Frontal cortex (tissue), 4 donors: ENCODE results near the gene EI24. TPM values are rescaled to one million over a fixed set of nuclear protein-coding genes. Genes with fewer than 3 reads are reported as not detected.
"Not testable (repeated sequence)": the region's sequence is repeated elsewhere in the genome, so short reads cannot be mapped to it uniquely, and the experiment has no call there.

Source experiments
- DNase-seq, 2 donors: peaks; one replicate each; pipeline ENCODE4 v3.0.0; 2012; ENCODE audit warnings: low spot score in 2 of 2
- FAIRE-seq: peaks from 2 replicates; lab custom pipeline; 2012; peaks lifted over from hg19 to GRCh38; lab: Jason Lieb, UNC
- total RNA-seq: library from RNA; depleted of rRNA; stranded (reverse); fragments of >200 nt; gene quantifications from one replicate; pipeline ENCODE4 v1.2.3, GENCODE V29; 2014
- donor health status: control.
- donor health status: control.
- donor health status: control.

The EI24 gene
- 115 TPM for total RNA-seq

DNA sequence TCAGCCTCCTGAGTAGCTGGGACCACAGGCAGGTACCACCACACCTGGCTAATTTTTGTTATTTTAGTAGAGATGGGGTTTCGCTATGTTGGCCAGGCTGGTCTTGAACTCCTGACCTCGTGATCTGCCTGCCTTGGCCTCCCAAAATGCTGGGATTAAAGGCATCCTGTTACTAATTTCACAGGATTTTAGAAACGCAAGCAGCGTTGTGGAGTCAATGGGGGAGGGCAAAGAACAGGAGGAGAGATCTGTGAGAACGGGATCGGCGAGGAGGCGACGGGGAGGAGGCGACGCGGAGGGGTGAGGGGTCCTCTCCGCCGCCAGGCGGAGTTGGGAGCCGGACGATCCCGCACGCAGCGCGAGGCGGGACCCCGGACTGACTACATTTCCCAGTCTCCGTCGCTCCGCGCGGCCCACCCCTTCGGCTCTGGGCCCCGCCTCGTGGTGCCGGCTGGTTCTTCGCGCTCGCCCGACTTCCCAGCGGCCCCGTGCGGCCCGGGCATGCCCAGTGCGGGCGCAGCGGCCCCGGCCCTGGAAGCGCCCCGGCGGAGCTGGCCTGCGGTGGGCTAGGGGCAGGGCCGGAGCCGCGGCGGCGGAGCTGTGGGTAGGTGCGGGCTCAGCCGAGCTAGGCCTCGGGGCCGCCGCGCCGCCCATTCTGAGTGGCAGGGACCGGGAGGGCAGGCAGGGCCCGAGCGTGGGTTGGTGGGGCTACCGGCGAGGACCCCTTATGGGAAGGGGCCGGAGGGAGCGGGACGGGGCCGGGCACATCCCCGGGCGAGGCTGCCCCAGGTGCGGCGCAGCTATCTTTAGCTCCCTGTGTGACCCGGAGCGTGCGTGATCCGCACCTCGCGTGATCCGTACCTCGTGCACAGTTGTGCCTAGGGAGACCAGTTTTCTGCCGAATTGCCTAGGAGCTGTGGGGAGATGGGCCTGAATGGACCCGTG lies at the start of gene EI24:
EI24 (plus strand) TSS at position 508 of the 945 bp plus-strand sequence. CDS start 3,051 bp downstream, outside the sequence.
- DNase-seq = peak; percentile 84 to 86
- FAIRE-seq = no peak

DNA sequence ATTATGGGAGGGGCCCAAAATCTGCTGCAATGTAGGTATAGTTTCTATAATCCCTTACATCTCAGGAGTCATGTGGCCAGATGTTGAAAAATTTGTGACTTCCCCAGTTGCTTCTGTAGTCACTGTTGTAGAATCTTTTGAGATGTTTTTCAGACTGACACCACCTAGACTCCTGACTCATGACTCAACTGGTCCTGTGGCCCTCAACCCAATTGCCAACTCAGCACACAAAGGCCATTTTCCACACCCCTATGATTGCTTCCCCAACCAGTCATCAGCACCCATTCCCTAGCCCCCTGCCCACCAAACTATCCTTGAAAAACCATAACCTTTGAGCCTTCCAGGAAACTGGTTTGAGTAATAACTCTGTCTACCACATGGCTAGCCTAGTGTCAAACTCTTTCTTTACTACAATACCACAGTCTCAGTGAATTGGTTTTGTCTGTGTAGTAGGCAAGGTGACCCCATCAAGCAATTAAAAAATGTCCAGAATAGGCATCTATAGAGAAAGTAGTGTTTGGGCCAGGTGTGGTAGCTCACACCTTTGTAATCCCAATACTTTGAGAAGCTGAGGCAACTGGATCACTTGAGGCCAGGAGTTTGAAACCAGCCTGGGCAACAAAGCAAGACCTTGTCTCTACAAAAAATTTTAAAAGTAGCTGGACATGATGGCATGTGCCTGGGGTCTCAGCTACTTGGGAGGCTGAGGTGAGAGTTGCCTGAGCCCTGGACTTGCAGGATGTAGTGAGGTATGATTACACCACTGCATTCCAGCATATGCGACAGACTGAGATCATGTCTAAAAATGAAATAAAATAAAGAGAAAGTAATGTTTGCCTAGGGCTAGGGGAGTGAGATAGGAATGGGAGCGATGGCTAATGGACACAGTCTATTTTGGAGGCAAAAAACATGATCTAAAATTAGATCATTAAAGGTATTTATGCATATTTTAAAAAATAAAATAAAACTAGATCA lies 49.1 kb upstream of the EI24 start:
- DNase-seq (no peak), FAIRE-seq (no peak)

DNA sequence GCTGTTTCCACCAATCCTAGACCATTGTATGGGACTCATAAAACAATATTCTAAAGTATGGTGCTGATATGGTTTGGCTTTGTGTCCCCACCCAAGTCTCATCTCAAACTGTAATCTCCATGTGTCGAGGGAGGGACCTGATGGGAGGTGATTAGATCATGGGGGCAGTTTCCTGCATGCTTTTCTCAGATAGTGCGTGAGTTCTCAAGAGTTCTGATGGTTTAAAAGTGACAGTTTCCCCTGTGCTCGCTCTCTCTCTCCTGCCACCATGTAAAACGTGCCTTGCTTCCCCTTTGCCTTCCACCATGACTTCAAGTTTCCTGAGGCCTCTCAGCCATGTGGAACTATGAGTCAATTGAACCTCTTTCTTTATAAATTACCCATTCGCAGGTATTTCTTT lies 44.0 kb upstream of the EI24 start:
- no peak for DNase-seq
- no peak for FAIRE-seq

- FAIRE-seq (no peak), DNase-seq (no peak)
Observed at GRCh38 chr11:125532668-125533067, 36.6 kb upstream of the EI24 start.

DNA sequence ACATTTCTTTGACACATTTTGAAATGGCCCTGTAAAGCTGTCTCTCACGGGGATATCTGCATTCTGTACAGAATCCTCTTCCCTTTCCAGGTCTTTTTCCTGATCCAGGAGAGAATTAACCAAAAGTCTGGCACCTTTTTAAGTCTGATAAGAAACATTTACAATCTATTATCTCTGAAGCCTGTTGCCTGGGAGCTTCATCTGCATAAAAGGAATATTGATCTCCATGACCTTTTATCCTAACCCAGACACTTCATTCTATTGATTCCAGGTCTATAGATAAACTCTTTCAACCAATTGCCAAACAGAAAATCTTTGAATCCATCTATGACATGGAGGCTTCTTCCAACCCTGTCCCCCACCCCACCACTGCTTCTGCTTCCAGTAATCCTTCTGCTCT lies 33.7 kb upstream of the EI24 start:
- DNase-seq (no peak), FAIRE-seq (no peak)

DNA sequence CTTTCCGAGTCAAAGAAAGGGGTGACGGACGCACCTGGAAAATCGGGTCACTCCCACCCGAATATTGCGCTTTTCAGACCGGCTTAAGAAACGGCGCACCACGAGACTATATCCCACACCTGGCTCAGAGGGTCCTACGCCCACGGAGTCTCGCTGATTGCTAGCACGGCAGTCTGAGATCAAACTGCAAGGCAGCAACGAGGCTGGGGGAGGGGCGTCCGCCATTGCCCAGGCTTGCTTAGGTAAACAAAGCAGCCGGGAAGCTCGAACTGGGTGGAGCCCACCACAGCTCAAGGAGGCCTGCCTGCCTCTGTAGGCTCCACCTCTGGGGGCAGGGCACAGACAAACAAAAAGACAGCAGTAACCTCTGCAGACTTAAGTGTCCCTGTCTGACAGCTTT lies 32.4 kb upstream of the EI24 start:
- not testable (repeated sequence) for DNase-seq, FAIRE-seq

DNA sequence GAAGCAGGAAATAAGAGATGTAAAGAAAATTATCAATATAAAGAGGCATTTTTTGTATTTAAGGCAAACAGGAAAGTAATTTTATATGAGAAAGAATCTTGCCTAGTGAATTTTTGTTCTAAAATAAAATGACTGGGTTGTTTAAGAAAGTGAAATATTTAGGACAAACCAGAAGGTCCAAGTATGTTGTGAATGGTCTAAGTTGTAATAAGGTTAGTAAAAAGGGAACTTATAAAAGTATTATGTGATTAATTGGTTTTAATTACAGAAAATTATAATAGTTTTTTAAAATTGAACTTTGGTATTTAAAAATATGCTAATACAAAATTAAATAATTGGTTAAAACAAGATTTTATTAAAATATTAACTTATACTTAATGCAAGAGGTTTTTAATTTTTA lies 26.6 kb upstream of the EI24 start:
- FAIRE-seq (peak; percentile 85), DNase-seq (no peak)

GRCh38 chr11:125550780-125551179 lies 18.5 kb upstream of the EI24 start:
- FAIRE-seq (no peak), DNase-seq (no peak)

GRCh38 chr11:125551835-125552342 lies 17.4 kb upstream of the EI24 start:
- FAIRE-seq (no peak), DNase-seq (no peak)

GRCh38 chr11:125552927-125553326 lies 16.4 kb upstream of the EI24 start:
- no peak for DNase-seq
- FAIRE-seq = no peak

DNA sequence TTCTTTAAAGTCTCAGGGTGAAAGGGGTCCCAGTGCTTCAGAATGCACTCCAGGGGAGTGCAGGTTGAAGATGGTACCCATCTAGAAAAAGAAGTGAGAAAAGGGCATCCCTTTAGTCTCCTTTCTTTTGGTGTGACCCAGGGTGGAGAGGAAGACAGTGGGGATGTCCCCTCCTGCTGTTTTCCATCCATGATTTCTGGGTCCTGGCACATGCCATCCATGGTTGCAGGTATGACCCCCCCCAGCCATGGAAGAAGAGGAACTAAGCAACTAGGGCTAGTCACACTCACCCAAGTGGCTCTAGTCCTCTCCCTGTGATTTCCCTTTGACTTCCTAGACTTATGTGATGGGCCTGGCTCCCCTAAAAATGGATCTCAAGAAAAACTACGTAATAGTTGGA lies 15.9 kb upstream of the EI24 start:
- DNase-seq (no peak), FAIRE-seq (no peak)

DNA sequence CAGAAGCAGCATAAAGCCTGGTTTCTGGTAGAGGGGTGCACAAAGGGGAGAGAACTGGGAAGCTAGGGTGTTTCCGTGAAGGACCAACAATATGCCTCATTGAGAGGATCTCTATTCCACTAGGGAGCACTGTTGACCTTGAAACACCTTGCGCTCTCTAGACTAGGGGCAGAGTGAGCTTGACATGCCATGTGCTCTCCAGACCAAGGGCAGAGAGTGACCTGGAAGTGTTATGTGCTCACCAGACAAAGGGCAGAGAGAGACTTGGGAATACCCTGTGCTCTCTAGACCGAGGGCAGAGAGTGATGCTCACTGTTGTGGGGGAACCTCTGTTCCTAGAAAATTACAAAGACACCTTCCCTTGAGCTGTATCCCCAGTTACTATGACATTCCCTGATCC lies 15.2 kb upstream of the EI24 start:
- DNase-seq (no peak), FAIRE-seq (no peak)

DNA sequence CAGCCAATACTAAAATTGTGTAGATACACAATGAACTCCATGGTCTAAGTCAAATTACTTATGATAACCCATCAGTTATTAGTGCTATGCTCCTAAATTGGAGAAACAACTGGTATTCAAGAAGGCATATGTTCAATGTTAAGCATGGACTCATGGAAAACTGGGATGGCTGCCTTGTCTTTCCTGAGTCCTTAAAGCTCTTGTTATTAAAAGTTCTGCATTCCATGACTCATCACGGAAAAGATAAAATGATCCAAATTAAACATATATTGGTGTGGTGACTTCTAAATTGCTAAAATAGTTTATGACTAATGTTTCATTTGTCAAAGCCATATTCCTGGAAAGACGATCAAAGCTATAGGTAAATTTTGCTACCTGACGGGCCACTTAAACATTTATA lies 9.4 kb upstream of the EI24 start:
- no peak for DNase-seq

DNA sequence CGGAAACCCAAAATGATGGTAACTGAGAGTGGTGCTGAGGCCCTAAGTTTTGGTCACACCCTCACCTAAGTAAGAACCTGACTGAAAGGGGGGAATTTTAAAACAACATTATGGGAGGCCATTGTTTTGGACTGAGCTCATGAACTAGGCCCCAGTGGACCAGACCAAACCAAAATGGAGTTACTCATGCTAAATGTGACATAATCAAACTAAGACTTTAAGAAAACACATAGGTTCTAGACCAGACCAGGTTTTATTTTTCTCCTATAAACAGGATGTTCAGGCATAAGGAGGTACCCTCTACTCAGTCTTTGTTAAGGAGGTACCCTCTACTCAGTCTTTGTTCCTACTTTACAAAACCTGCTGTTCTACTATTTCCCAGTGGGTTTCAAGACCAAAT lies 7.4 kb upstream of the EI24 start:
- FAIRE-seq = no peak

More for the DNA sequence above, 9.4 kb upstream of the EI24 start:
- no peak for FAIRE-seq

DNA sequence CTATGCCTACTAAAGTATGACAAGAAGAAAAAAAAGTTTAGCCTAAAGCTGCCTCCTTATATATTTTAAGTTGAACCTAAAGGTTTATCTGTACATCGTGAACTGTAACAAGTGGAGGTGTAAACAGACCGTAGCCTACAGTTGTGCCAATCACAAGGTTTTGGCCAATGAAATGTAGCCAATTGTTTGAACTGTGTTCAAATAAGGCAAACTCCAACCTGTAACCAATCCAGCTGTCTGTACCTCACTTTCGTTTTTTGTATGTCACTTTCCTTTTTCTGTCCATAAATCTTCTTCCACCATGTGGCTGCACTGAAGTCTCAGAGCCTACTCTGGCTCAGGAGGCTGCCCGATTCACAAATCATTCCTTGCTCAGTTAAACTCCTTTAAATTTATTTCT lies 6.8 kb upstream of the EI24 start:
- FAIRE-seq (no peak), DNase-seq (no peak)

More for the DNA sequence above, 7.4 kb upstream of the EI24 start:
- no peak for DNase-seq

DNA sequence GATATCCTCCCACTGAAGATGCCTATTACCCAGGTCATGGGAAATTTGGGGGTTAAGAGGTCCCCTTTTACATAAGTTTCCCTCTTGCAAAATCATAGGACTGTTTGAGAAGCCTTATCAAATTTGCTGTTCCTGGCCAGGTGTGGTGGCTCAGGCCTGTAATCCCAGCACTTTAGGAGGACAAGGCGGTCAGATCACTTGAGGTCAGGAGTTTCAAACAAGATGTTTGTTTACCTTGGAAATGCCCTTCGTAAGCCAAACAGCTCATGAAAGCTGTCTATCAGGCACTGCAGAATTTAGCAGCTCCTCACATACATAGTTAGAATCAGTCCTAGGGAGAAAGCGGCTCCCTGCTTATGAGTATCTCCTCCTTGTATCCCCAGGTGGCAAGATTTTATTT lies 4.9 kb upstream of the EI24 start:
- FAIRE-seq (no peak), DNase-seq (no peak)

- DNase-seq (no peak), FAIRE-seq (no peak)
Observed at GRCh38 chr11:125566235-125566634, 3.0 kb upstream of the EI24 start.

DNA sequence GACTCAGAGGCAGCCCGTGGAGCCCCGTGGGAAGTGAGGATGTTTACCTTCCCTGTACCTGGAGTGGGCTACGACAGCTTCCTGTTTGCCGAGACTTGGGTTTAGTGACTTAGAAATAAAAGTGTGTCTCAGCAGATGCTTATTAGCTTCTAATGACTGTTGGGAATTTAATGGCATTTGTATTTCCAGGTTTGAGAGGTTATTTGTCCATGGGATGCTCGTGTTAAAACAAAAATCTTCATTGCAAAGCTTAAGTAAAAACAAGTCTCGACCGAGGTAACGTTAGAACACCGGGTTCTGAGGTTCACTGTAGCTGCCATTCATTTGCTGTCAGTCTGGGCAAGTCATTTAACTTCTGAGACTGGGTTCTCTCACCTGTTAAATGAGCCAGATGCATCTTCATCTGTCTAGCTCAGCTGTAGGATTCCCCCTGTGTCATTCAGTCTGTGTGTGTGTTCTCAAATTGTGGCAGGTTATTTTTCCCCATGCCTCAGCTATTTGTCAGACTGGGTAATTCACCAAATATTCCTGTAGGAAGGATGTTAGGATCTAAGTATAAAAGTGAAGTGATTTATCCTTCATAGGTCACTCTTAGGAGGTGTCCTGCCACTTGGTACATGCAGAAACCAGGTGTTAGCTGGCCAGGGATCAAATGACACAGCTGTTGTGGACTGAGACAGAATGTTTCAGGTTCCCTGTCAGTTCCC lies 791 bp downstream of the EI24 start:
- no peak for FAIRE-seq
- no peak for DNase-seq

- DNase-seq = no peak
- FAIRE-seq = no peak
Observed at GRCh38 chr11:125570952-125571351, 1.7 kb downstream of the EI24 start.

DNA sequence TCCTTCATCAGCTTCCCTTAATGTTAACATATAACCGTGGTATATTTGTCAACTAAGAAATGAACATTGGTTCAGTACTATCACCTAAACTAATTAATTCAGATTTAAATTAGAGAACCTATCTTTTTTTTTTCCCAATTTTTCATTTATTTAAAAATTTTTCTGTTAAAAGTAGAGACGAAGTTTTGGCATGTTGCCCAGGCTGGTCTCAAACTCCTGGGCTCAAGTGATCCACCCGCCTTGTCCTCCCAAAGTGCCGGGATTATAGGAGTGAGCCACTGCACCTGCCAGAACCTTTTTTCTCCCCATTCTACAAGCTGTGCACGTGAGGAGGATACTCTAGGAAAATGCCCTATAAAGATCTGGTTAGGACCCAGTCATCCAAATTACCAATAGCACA lies 3.6 kb downstream of the EI24 start:
- no peak for DNase-seq
- FAIRE-seq = no peak
